GM18520 (cell line): ENCODE measurements around the gene SCAND1.

Experiments
- ATAC-seq: cut with Tn5 transposase; IDR thresholded peaks from one replicate; pipeline ENCODE4 v1.9.1; 2021; ENCODE audit not compliant: unreplicated experiment

SCAND1 gene

DNA sequence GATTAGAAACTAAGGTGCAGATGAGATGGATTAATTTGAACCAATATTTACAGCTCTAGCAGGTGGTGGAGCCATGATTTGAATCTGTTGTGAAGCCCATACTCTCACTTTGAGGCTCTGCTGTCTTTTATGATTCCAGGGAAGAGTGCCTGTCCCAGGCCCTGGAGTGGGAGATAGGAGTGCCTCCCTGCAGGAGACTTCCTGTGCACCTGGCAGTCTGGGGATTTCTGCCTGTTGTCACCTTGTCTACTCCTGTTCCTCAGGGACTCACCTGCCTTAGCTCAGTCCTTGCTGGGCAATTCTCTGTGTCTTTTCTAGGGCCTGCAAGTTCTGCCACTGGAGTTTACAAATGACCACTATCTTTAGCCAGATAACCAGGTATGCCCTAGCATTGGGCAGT lies 46.3 kb downstream of the SCAND1 start:
- no peak for ATAC-seq

DNA sequence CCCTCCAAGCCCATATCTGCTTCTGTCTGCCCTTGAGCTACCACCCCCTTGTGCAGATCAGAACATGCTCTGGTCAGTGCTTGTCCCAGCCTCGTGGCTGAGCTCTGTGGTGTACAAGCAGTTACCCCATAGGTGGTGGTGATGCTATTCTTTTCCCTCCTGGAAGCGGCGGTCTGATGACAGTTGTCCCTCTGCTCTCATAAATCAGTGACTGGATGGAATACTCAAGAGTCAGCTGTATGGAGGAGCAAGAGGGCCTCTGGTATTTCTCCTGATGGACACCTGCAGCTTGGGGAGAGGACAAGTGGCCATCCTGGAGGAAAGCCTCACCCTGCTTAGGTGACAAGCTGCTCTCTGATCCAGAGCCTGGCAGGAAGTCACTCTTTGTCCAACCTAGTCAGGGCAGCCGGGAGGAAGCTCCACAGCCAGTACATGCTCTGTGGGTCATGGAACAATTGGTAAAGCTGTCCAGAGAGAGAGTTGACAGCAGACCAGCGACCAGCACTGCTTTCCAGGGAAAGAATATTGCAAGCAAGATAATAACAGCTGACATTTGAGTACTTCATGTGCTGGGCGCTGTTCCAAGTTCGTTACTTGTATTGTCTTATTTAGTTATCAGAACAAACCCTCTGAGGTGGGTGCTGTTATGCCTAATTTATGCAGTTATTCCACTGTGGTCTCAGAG lies 47.1 kb downstream of the SCAND1 start:
- no peak for ATAC-seq

DNA sequence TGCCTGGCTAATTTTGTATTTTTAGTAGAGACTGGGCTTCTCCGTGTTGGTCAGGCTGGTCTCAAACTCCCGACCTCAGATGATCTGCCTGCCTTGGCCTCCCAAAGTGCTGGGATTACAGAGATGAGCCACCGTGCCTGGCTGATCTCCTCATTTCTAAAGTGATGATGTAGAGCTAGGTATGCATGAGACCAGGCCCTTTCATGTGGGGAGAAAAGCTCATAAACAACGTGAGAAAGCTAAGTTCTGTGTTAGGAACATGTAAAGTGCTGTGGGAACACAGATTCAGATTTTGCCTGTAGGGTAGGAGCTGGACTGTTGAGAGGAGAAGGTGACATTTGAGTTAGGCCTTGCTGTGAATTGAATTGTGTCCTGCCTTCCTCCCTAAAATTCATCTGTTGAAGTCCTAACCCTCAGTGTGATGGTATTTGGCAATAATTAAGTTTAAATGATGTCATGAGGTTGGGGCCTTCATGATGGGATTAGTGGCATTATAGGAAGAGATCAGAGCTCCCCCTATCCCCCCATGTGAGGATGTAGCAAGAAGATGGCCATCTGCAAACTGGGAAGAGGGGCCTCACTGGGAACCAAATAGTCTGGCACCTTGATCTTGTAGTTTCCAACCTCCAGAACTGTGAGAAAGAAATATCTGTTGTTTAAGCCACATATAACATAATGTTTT lies 49.2 kb downstream of the SCAND1 start:
- ATAC-seq = no peak

DNA sequence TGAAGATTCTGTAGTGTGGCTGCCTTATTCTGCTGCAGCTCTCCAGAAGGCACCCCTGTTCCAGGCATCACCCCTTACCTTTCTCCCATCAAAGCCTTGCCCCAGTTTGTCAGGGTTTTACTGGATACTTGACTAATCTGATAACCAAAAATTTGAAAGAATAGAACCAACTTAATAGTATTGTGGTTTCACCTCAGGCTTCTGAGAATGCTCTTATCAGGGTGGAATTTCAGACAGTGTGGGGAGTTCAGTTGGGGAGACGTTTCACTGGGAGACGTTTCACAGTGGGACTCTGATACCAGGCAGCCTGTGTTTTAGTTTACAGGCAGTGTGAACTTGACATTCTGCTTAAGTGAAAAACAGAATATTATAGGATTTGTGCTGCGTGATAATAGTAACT lies 50.5 kb downstream of the SCAND1 start:
- no peak for ATAC-seq
